ENCODE data around the gene PON3. TPM values are rescaled to one million over a fixed set of nuclear protein-coding genes. Genes with fewer than 3 reads are reported as not detected.

PON3 gene
- total and polyA plus RNA-seq, 2 of the 13 experiments (the other 11 are each of a cell fraction or from before 2014, with no cell fraction given): 23.6 to 37.8 TPM

GRCh38 chr7:95440394-95441038, 44.3 kb upstream of the PON3 start (continued):
- TF ChIP-seq ZNF512 (CRISPR knock-in tag; IDR thresholded peaks at IDR 0.05) (no peak), NFE2L1 (CRISPR knock-in tag; IDR thresholded peaks at IDR 0.05; ENCODE audit: borderline replicate concordance) (no peak), MATR3 (CRISPR knock-in tag; IDR thresholded peaks at IDR 0.05) (no peak), ZZZ3 (CRISPR knock-in tag; IDR thresholded peaks at IDR 0.05; ENCODE audit: borderline replicate concordance) (no peak), ZNF761 (CRISPR knock-in tag; conservative IDR thresholded peaks at IDR 0.05) (no peak), NFRKB (IDR thresholded peaks at IDR 0.05) (no peak), FOXA3 (CRISPR knock-in tag; IDR thresholded peaks at IDR 0.05) (peak; percentile 97), ZNF589 (CRISPR knock-in tag; conservative IDR thresholded peaks at IDR 0.05) (no peak), ZNF260 (CRISPR knock-in tag; IDR thresholded peaks at IDR 0.05; ENCODE audit: borderline replicate concordance, low read depth) (no peak), ZNF746 (CRISPR knock-in tag; IDR thresholded peaks at IDR 0.05) (peak; percentile 26; the same call in 1 of the 2 replicates), ZNF264 (CRISPR knock-in tag; IDR thresholded peaks at IDR 0.05) (peak; percentile 86), ZNF672 (CRISPR knock-in tag; IDR thresholded peaks at IDR 0.05) (no peak), DBP (CRISPR knock-in tag; IDR thresholded peaks at IDR 0.05; ENCODE audit: not compliant biosample characterization) (no peak), GMEB1 (CRISPR knock-in tag; IDR thresholded peaks at IDR 0.05; ENCODE audit: borderline replicate concordance) (no peak), JUNB (CRISPR knock-in tag; IDR thresholded peaks at IDR 0.05; ENCODE audit: borderline replicate concordance) (0 out of 2 replicates have a peak, but pooled peaks have one; percentile 28), CC2D1A (CRISPR knock-in tag; IDR thresholded peaks at IDR 0.05) (no peak), HNRNPH1 (optimal IDR thresholded peaks at IDR 0.05; ENCODE audit: low read depth, low read length) (no peak), ZNF329 (CRISPR knock-in tag; IDR thresholded peaks at IDR 0.05; ENCODE audit: low read depth) (no peak), ZNF879 (CRISPR knock-in tag; IDR thresholded peaks at IDR 0.05) (no peak), ELF3 (CRISPR knock-in tag; IDR thresholded peaks at IDR 0.05) (peak; percentile 86), CAMTA2 (CRISPR knock-in tag; IDR thresholded peaks at IDR 0.05; ENCODE audit: borderline replicate concordance) (no peak), YY1 (IDR thresholded peaks at IDR 0.05; ENCODE audit: insufficient read depth, insufficient replicate concordance, low read depth, low read length) (peak; percentile 27), FOXK2 (IDR thresholded peaks at IDR 0.05) (no peak), ZNF484 (CRISPR knock-in tag; IDR thresholded peaks at IDR 0.05; ENCODE audit: borderline replicate concordance, low read depth) (no peak), ETS1 (CRISPR knock-in tag; IDR thresholded peaks at IDR 0.05) (no peak), NPAS2 (CRISPR knock-in tag; IDR thresholded peaks at IDR 0.05; ENCODE audit: borderline replicate concordance) (no peak)

Measured in HepG2 (cell line).